ENCODE data around the gene ZMYM4. TPM values are rescaled to one million over a fixed set of nuclear protein-coding genes. Genes with fewer than 3 reads are reported as not detected.
A peak's percentile ranks its signal among the peaks of the same experiment; 100 is the strongest.

The ZMYM4 gene
- 10 to 100 TPM; 17.6 to 47.1 (median 38.3) TPM for total RNA-seq

- WGBS, 2 donors = 4 to 91% methylated on average over 1 to 24 of the region's 65 CpGs
- Histone ChIP-seq H3K4me3 (peak within 1 kb of the TSS; percentile 91 to 98 (median 96)), H3K36me3 (no peaks in the 10 kb centered on the region), H3K27me3 (no peaks in the 10 kb centered on the region), H3K27ac (peak within 1 kb of the TSS; percentile 90 to 95 (median 94)), H3K4me1 (peaks cover 18 to 33% (median 26%) of the 10 kb centered on the region in 4 donors), H3K9me3 (no peaks in the 10 kb centered on the region)
- DNase-seq (peak; percentile 92 to 95), ATAC-seq (ENCODE audit: low FRiP score in 2 of 2) (peak; percentile 95 to 98)
- TF ChIP-seq POLR2A (IDR thresholded peaks at IDR 0.05) (peak in 2 of 4 donors; percentile 27 to 47), POLR2AphosphoS5 (IDR thresholded peaks at IDR 0.05) (peak; percentile 22 to 71), EP300 (IDR thresholded peaks at IDR 0.05) (no peak)
- TF ChIP-seq, protein P1, sequence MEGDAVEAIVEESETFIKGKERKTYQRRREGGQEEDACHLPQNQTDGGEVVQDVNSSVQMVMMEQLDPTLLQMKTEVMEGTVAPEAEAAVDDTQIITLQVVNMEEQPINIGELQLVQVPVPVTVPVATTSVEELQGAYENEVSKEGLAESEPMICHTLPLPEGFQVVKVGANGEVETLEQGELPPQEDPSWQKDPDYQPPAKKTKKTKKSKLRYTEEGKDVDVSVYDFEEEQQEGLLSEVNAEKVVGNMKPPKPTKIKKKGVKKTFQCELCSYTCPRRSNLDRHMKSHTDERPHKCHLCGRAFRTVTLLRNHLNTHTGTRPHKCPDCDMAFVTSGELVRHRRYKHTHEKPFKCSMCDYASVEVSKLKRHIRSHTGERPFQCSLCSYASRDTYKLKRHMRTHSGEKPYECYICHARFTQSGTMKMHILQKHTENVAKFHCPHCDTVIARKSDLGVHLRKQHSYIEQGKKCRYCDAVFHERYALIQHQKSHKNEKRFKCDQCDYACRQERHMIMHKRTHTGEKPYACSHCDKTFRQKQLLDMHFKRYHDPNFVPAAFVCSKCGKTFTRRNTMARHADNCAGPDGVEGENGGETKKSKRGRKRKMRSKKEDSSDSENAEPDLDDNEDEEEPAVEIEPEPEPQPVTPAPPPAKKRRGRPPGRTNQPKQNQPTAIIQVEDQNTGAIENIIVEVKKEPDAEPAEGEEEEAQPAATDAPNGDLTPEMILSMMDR (IDR thresholded peaks at IDR 0.05) = peak in 2 of 6 experiments; percentile 25 to 35
Observed at GRCh38 chr1:35268282-35269200, at the start of gene ZMYM4. ZMYM4 (plus strand) TSS chr1:35268709; CDS start chr1:35269047, 338 bp downstream.

GRCh38 chr1:35220976-35221375 is 47.5 kb upstream of the ZMYM4 start:
- no peaks in the 10 kb centered on the region for H3K36me3 ChIP-seq
- no peaks in the 10 kb centered on the region for H3K9me3 ChIP-seq
- TF ChIP-seq, protein P1 (IDR thresholded peaks at IDR 0.05) = peak in 4 of 6 experiments; percentile 17 to 34 (median 26)
- TF ChIP-seq POLR2A (IDR thresholded peaks at IDR 0.05) (no peak), POLR2AphosphoS5 (IDR thresholded peaks at IDR 0.05) (no peak), EP300 (IDR thresholded peaks at IDR 0.05) (no peak)
- 48 to 50% methylated on average over 2 of the region's 2 CpGs for WGBS, 2 donors
- H3K27ac ChIP-seq = no peak overlapping the region
- no peak overlapping the region for H3K4me3 ChIP-seq
- no peak for DNase-seq
- peaks cover 0 to 2% (median 0%) of the 10 kb centered on the region in 4 donors for H3K4me1 ChIP-seq
- no peaks in the 10 kb centered on the region for H3K27me3 ChIP-seq
- ATAC-seq (ENCODE audit: low FRiP score in 2 of 2) = no peak

- DNase-seq = no peak
- TF ChIP-seq POLR2A (IDR thresholded peaks at IDR 0.05) (no peak), EP300 (IDR thresholded peaks at IDR 0.05) (no peak), POLR2AphosphoS5 (IDR thresholded peaks at IDR 0.05) (no peak)
- TF ChIP-seq, protein P1 (IDR thresholded peaks at IDR 0.05) = no peak
- Histone ChIP-seq H3K9me3 (no peaks in the 10 kb centered on the region), H3K4me3 (no peak overlapping the region), H3K27me3 (no peaks in the 10 kb centered on the region), H3K36me3 (no peaks in the 10 kb centered on the region), H3K4me1 (peaks cover 0 to 2% (median 0%) of the 10 kb centered on the region in 4 donors), H3K27ac (peak overlapping the region in 1 of 4 donors; percentile 42)
- 61 to 76% methylated on average over 6 of the region's 6 CpGs for WGBS, 2 donors
- ATAC-seq (ENCODE audit: low FRiP score in 2 of 2) = peak in 1 of 2 donors; percentile 82
Observed at GRCh38 chr1:35222322-35223083, 46.0 kb upstream of the ZMYM4 start.

DNA sequence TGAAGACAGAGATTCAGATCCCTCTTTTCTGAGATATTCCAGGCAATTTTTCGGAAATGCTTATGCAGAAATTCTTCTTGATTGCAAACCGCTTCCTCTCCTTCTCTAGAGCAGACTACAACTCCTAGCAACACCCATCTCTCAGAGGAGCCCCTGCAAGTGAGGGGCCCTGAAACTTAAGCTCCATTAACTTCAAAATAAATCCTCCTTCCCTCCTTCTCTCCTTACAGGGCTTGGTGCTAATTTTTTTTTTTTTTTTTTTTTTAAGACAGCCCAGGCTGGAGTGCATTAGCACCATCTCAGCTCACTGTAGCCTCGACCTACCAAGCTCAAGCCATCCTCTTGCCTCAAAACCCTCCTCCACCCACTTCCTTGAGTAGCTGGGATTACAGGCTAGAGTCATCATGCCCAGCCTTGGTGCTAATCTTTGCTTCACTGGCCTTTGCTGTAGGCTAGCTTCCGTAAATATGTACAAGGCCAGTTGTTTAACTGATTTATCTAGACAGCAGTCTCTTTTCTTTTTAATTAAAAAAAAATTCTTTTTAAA is 45.4 kb upstream of the ZMYM4 start:
- Histone ChIP-seq H3K36me3 (no peaks in the 10 kb centered on the region), H3K9me3 (no peaks in the 10 kb centered on the region), H3K27ac (no peak overlapping the region), H3K27me3 (no peaks in the 10 kb centered on the region), H3K4me1 (peaks cover 0 to 2% (median 0%) of the 10 kb centered on the region in 4 donors), H3K4me3 (no peak overlapping the region)
- ATAC-seq (ENCODE audit: low FRiP score in 2 of 2) (peak in 1 of 2 donors; percentile 24), DNase-seq (no peak)
- WGBS, 2 donors = 76 to 80% methylated on average over 4 of the region's 4 CpGs
- TF ChIP-seq, protein P1 (IDR thresholded peaks at IDR 0.05) = no peak
- no peak for TF ChIP-seq POLR2AphosphoS5 (IDR thresholded peaks at IDR 0.05)
- no peak for TF ChIP-seq EP300 (IDR thresholded peaks at IDR 0.05)
- TF ChIP-seq POLR2A (IDR thresholded peaks at IDR 0.05) = no peak

Measured in upper lobe of left lung (tissue), 6 donors.